OCI-LY7 (cell line): ENCODE measurements around the gene HNRNPU. TPM values are rescaled to one million over a fixed set of nuclear protein-coding genes. Genes with fewer than 3 reads are reported as not detected.

Experiments
- BruUV-seq: library from RNA; stranded (reverse); fragments of 400-500 nt; replicated peaks from 2 replicates; lab custom pipeline; 2021; lab: Mats Ljungman, UMichigan
- CTCF ChIA-PET: fragments of 300-600 bp; sonication (Branson Sonifier 250); formaldehyde crosslinking; loops from one replicate; lab custom pipeline; 2022; ENCODE audit warnings: antibody characterized with exemption; ENCODE audit not compliant: unreplicated experiment; lab: Charles Lee
- POLR2A ChIA-PET: fragments of 300-600 bp; sonication (Branson Sonifier 250); formaldehyde crosslinking; loops from one replicate; lab custom pipeline; 2022; ENCODE audit warnings: antibody characterized with exemption; lab: Charles Lee
- DNase-seq: peaks from one replicate; pipeline ENCODE4 v3.0.0-alpha.2; 2015; ENCODE audit warnings: low spot score
- H2AFZ ChIP-seq: fragments of 200-600 bp; sonication (generic), shearing (Covaris generic); 2 replicates; pipeline ENCODE4 v1.6.1; 2014; ENCODE audit warnings: mild to moderate bottlenecking, antibody characterized with exemption, low read length, moderate library complexity
- H3K27ac ChIP-seq: fragments of 200-600 bp; sonication (generic); 2 replicates; pipeline ENCODE4 v1.5.1; 2014; ENCODE audit warnings: mixed run types, low read depth, mild to moderate bottlenecking, moderate library complexity, low read length, inconsistent platforms; ENCODE audit not compliant: poor library complexity, severe bottlenecking
- H3K36me3 ChIP-seq: fragments of 200-600 bp; sonication (generic); 2 replicates; pipeline ENCODE4 v1.6.1; 2014; ENCODE audit warnings: mild to moderate bottlenecking, antibody characterized with exemption, low read length, moderate library complexity, mixed read lengths; ENCODE audit not compliant: insufficient read depth
- H3K4me1 ChIP-seq: fragments of 200-600 bp; sonication (generic); 2 replicates; pipeline ENCODE4 v1.5.1; 2014; ENCODE audit warnings: mild to moderate bottlenecking, low read length; ENCODE audit not compliant: insufficient read depth, poor library complexity, severe bottlenecking
- H3K4me2 ChIP-seq: fragments of 200-600 bp; sonication (generic); 2 replicates; pipeline ENCODE4 v1.6.1; 2014; ENCODE audit warnings: mild to moderate bottlenecking, low read length
- H3K4me3 ChIP-seq: fragments of 200-600 bp; sonication (generic); 2 replicates; pipeline ENCODE4 v1.5.1; 2014; ENCODE audit warnings: mild to moderate bottlenecking, low read depth, low read length; ENCODE audit not compliant: poor library complexity, severe bottlenecking
- H3K79me2 ChIP-seq: fragments of 200-600 bp; sonication (generic); 2 replicates; pipeline ENCODE4 v1.6.1; 2016; ENCODE audit warnings: low read depth, mild to moderate bottlenecking, low read length, moderate library complexity, mixed read lengths; ENCODE audit not compliant: insufficient read depth
- H3K9me2 ChIP-seq: fragments of 200-600 bp; sonication (generic); 2 replicates; pipeline ENCODE4 v1.6.1; 2016; ENCODE audit warnings: mild to moderate bottlenecking, low read length, mixed read lengths; ENCODE audit not compliant: insufficient read depth
- H3K9me3 ChIP-seq: fragments of 200-600 bp; sonication (generic); 2 replicates; pipeline ENCODE4 v1.6.1; 2014; ENCODE audit warnings: mild to moderate bottlenecking, mixed run types, low read length, mixed read lengths
- H4K20me1 ChIP-seq: fragments of 200-600 bp; sonication (generic); 2 replicates; pipeline ENCODE4 v1.6.1; 2014; ENCODE audit warnings: mild to moderate bottlenecking, antibody characterized with exemption, low read length, moderate library complexity, mixed read lengths; ENCODE audit not compliant: insufficient read depth
- CTCF ChIP-seq: fragments of 200-600 bp; sonication (generic); conservative IDR thresholded peaks from 2 replicates; pipeline ENCODE4 v1.5.1; 2014; ENCODE audit warnings: mild to moderate bottlenecking, antibody characterized with exemption, low read length, moderate library complexity, mixed read lengths
- EZH2phosphoT487 ChIP-seq: fragments of 200-600 bp; sonication (generic); IDR thresholded peaks from 2 replicates; pipeline ENCODE4 v1.6.1; 2018; ENCODE audit warnings: low read depth, borderline replicate concordance, mild to moderate bottlenecking, mixed run types, antibody characterized with exemption, low read length, moderate library complexity, mixed read lengths
- intact Hi-C: fragments of 100-400 bp; cut with micrococcal nuclease; formaldehyde crosslinking; loops from one replicate; pipeline ENCODE4 v1.10.0; 2022; ENCODE audit not compliant: unreplicated experiment
- total RNA-seq, 2 experiments: library from RNA; depleted of rRNA in 1 of 2; stranded (reverse); fragments of >200 nt in 1 of 2; shearing (Covaris generic) in 1 of 2; gene quantifications; 2 replicates each; pipeline ENCODE4 v1.2.3, GENCODE V29; 2014 to 2022

The HNRNPU gene
- total RNA-seq, 2 experiments from 2014 or later: 426 to 650 TPM

- Histone ChIP-seq H3K4me2 (peak overlapping the region; percentile 84), H2AFZ (no peak overlapping the region), H3K9me2 (no peaks in the 10 kb centered on the region), H3K4me3 (peak overlapping the region; percentile 84), H3K36me3 (peaks cover 66% of the 10 kb centered on the region), H3K79me2 (peaks cover 89% of the 10 kb centered on the region), H3K27ac (peak overlapping the region; percentile 86), H4K20me1 (peaks cover 55% of the 10 kb centered on the region), H3K4me1 (peaks cover 60% of the 10 kb centered on the region), H3K9me3 (no peaks in the 10 kb centered on the region)
- no peak for TF ChIP-seq CTCF
- no peak for TF ChIP-seq EZH2phosphoT487
- ChIA-PET POLR2A (interaction anchor here (0.5 to 6.2 kb wide), 15 partner anchors 11 to 180 kb away, joined by 3 to 83 read pairs (median 6); partner anchors contain the start of gene COX20), CTCF (interaction anchor here (1.0 to 2.1 kb wide), 3 partner anchors 27 to 180 kb away, joined by 3 to 8 read pairs (median 3); partner anchors contain the start of gene COX20)
- intact Hi-C loops: loop anchor here (2.0 kb wide), 2 partner anchors 78 to 210 kb away; partner anchors contain the start of gene DESI2
- no TSS peak for BruUV-seq
- peak; percentile 29 for DNase-seq
Measured at GRCh38 chr1:244862354-244862698, 2.0 kb downstream of the HNRNPU start.

DNA sequence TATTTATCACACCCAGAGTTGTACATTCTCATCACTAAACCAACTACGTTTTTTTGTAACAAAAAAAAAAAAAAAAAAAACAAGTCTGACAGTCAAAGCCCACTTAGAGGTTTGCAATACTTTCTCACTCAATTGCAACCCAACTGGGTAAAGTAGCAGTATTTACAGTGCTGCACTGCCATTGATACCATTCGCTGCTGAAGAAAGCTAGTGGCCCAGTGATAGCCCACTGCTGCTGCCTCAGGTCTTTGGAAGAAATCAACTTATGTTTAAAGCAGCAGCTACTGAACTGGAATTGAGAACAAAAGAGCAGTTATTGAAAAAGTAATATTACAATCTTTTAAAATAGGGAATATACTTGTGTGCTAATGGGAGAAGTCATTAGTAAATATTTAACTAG is 2.7 kb downstream of the HNRNPU start:
- no peak for DNase-seq
- Histone ChIP-seq H3K79me2 (peaks cover 95% of the 10 kb centered on the region), H3K9me2 (no peaks in the 10 kb centered on the region), H3K4me2 (peak overlapping the region; percentile 84), H3K9me3 (no peaks in the 10 kb centered on the region), H2AFZ (no peak overlapping the region), H3K27ac (no peak overlapping the region), H3K36me3 (peaks cover 73% of the 10 kb centered on the region), H4K20me1 (peaks cover 60% of the 10 kb centered on the region), H3K4me3 (peak overlapping the region; percentile 84), H3K4me1 (peaks cover 58% of the 10 kb centered on the region)
- no peak for TF ChIP-seq EZH2phosphoT487
- TF ChIP-seq CTCF: no peak
- TSS peak; percentile 40 for BruUV-seq
- POLR2A ChIA-PET: interaction anchor here (0.5 to 6.2 kb wide), 23 partner anchors 10 to 181 kb away, joined by 3 to 83 read pairs (median 5); partner anchors contain the start of gene COX20
- CTCF ChIA-PET: interaction anchor here (1.0 to 2.1 kb wide), 3 partner anchors 26 to 181 kb away, joined by 3 to 8 read pairs (median 3); partner anchors contain the start of gene COX20
- intact Hi-C loops: loop anchor here (1.0 to 2.0 kb wide), 3 partner anchors 79 to 209 kb away; partner anchors contain the start of gene DESI2
